OCI-LY7 (cell line): Measurements from ENCODE around the gene TAF1C.

Experiments used
- EZH2phosphoT487 ChIP-seq: fragments of 200-600 bp; sonication (generic); IDR thresholded peaks from 2 replicates; pipeline ENCODE4 v1.6.1; 2018; ENCODE audit warnings: low read depth, borderline replicate concordance, mild to moderate bottlenecking, mixed run types, antibody characterized with exemption, low read length, moderate library complexity, mixed read lengths
- TF ChIP-seq, protein P1 (sequence below): fragments of 200-600 bp; sonication (generic); conservative IDR thresholded peaks from 2 replicates; pipeline ENCODE4 v1.5.1; 2014; ENCODE audit warnings: mild to moderate bottlenecking, antibody characterized with exemption, low read length, moderate library complexity, mixed read lengths

DNA sequence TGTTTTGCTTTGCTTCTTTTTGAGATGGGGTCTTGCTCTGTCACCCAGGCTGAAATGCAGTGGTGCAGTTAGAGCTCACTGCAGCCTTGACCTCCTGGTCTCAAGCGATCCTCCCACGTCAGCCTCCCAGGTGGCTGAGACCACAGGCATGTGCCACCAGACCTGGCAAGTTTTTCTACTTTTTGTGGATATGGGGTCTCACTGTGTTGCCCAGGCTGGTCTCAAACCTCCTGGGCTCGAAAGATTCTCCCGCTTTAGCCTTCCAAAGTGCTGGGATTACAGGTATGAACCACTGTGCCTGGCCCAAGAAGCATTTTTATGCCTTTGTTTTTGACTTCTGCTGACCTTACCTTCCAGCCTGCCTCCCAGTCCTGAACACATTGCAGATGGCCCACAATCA, 31.6 kb downstream of the TAF1C start:
- TF ChIP-seq, protein P1, sequence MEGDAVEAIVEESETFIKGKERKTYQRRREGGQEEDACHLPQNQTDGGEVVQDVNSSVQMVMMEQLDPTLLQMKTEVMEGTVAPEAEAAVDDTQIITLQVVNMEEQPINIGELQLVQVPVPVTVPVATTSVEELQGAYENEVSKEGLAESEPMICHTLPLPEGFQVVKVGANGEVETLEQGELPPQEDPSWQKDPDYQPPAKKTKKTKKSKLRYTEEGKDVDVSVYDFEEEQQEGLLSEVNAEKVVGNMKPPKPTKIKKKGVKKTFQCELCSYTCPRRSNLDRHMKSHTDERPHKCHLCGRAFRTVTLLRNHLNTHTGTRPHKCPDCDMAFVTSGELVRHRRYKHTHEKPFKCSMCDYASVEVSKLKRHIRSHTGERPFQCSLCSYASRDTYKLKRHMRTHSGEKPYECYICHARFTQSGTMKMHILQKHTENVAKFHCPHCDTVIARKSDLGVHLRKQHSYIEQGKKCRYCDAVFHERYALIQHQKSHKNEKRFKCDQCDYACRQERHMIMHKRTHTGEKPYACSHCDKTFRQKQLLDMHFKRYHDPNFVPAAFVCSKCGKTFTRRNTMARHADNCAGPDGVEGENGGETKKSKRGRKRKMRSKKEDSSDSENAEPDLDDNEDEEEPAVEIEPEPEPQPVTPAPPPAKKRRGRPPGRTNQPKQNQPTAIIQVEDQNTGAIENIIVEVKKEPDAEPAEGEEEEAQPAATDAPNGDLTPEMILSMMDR, result no peak
- TF ChIP-seq EZH2phosphoT487, result no peak
